NCI-H2227 (cell line): Measurements from ENCODE around the gene SEMA4G.

Experiments used
- DNase-seq: peaks from one replicate; lab custom pipeline; 2025; ENCODE audit not compliant: unreplicated experiment; lab: John Stamatoyannopoulos, UW

The SEMA4G gene

GRCh38 chr10:100986952-100987684 lies 17.8 kb downstream of the SEMA4G start, which contains the start of the genes MRPL43 and TWNK:
TSS of gene MRPL43 (minus strand) at chr10:100987497. CDS start at chr10:100987443, 54 bp downstream.
TSS of gene TWNK (plus strand) at chr10:100987543. CDS start at chr10:100988211, 668 bp downstream.
- DNase-seq = peak; percentile 84

- no peak for DNase-seq
Measured at GRCh38 chr10:100987685-100988049, 18.4 kb downstream of the SEMA4G start.

- no peak for DNase-seq
Measured at GRCh38 chr10:100988166-100988565, 18.9 kb downstream of the SEMA4G start.

- no peak for DNase-seq
Measured at GRCh38 chr10:100989088-100989487, 19.8 kb downstream of the SEMA4G start.

- peak; percentile 48 for DNase-seq
Measured at GRCh38 chr10:100993986-100994708, 24.8 kb downstream of the SEMA4G start.

GRCh38 chr10:100995181-100995580 lies 25.9 kb downstream of the SEMA4G start:
- DNase-seq = no peak

GRCh38 chr10:100996678-100997359 lies 27.5 kb downstream of the SEMA4G start:
- DNase-seq = peak; percentile 39

- DNase-seq = peak; percentile 77
Measured at GRCh38 chr10:100997360-100998182, 28.3 kb downstream of the SEMA4G start.

GRCh38 chr10:100998183-100998990 lies 29.1 kb downstream of the SEMA4G start:
- peak; percentile 82 for DNase-seq

- peak; percentile 83 for DNase-seq
Measured at GRCh38 chr10:100998991-100999741, 29.9 kb downstream of the SEMA4G start.

GRCh38 chr10:100999742-101000126 lies 30.4 kb downstream of the SEMA4G start, which contains the start of gene LZTS2:
TSS of gene LZTS2 (plus strand) at chr10:100999808. CDS start at chr10:101002539, 2,731 bp downstream.
- no peak for DNase-seq

- peak; percentile 29 for DNase-seq
Measured at GRCh38 chr10:101000127-101000914, 31.0 kb downstream of the SEMA4G start.

- DNase-seq = peak; percentile 32
Measured at GRCh38 chr10:101000915-101001658, 31.8 kb downstream of the SEMA4G start.

GRCh38 chr10:101001659-101002035 lies 32.3 kb downstream of the SEMA4G start:
- peak; percentile 32 for DNase-seq

GRCh38 chr10:101002456-101002855 lies 33.2 kb downstream of the SEMA4G start:
- no peak for DNase-seq

GRCh38 chr10:101003639-101004206 lies 34.4 kb downstream of the SEMA4G start:
- no peak for DNase-seq

- no peak for DNase-seq
Measured at GRCh38 chr10:101005361-101005760, 36.1 kb downstream of the SEMA4G start.
